GM12892 (cell line): ENCODE data around the gene RHOT1.

ENCODE experiments used
- POLR2A ChIP-seq: IDR thresholded peaks from 2 replicates; pipeline ENCODE4 v1.6.1; 2011; ENCODE audit warnings: low read depth, low read length, control low read depth
- POLR2AphosphoS5 ChIP-seq: IDR thresholded peaks from 2 replicates; pipeline ENCODE4 v1.6.1; 2011; ENCODE audit warnings: low read depth, low read length, control low read depth

GRCh38 chr17:32148351-32148750, 6.0 kb downstream of the RHOT1 start:
- TF ChIP-seq POLR2A (no peak), POLR2AphosphoS5 (no peak)
